HepG2 (cell line): Measurements from ENCODE around the gene IRF2. TPM values are rescaled to one million over a fixed set of nuclear protein-coding genes. Genes with fewer than 3 reads are reported as not detected.

Experiments used
- ATAC-seq: fragments of 200-7000 bp; cut with Tn5 transposase; 3 replicates; pipeline ENCODE4 v1.9.1; 2020; ENCODE audit warnings: mild to moderate bottlenecking, moderate library complexity
- BruUV-seq: library from RNA; stranded (reverse); fragments of 400-500 nt; replicated peaks from 2 replicates; lab custom pipeline; 2021; lab: Mats Ljungman, UMichigan
- CTCF ChIA-PET: fragments of 300-600 bp; formaldehyde crosslinking; extraction: SDS; loops from one replicate; lab custom pipeline; 2021; ENCODE audit warnings: low total read pairs, inconsistent platforms, low intra/inter-chr PET ratio; lab: Yijun Ruan, JAX
- POLR2A ChIA-PET: fragments of 350-600 bp; sonication (Branson Sonifier 250); formaldehyde crosslinking; loops from one replicate; lab custom pipeline; 2020; ENCODE audit warnings: antibody characterized with exemption, inconsistent platforms; lab: Yijun Ruan, JAX
- DNase-seq: peaks from one replicate; pipeline ENCODE4 v3.0.0-alpha.2; 2015; ENCODE audit warnings: low spot score
- FAIRE-seq: peaks from 3 replicates; lab custom pipeline; 2011; peaks lifted over from hg19 to GRCh38; lab: Jason Lieb, UNC
- H2AFZ ChIP-seq: one replicate; pipeline ENCODE4 v1.6.1; 2011; ENCODE audit warnings: low read length, inconsistent platforms
- H3K27ac ChIP-seq: fragments of 300-600 bp; 3 replicates; pipeline ENCODE4 v1.8.0; 2011; ENCODE audit warnings: mixed run types, mild to moderate bottlenecking, mixed read lengths, low read length, inconsistent platforms; ENCODE audit not compliant: insufficient read depth; ENCODE audit errors: extremely low read length
- H3K27me3 ChIP-seq, 2 experiments: fragments of 200-600 bp in 1 of 2; 2 replicates in 1 of 2; 3 replicates in 1 of 2; pipeline versions ENCODE4 v1.6.0 to v1.8.0; 2011; ENCODE audit warnings: low read length in 2 of 2, mild to moderate bottlenecking in 2 of 2, moderate library complexity in 2 of 2, inconsistent platforms in 1 of 2; ENCODE audit not compliant: insufficient read depth in 2 of 2, control insufficient read depth in 1 of 2
- H3K36me3 ChIP-seq, 2 experiments: fragments of 200-600 bp in 1 of 2; replicated peaks in 1 of 2; 2 replicates in 1 of 2; 3 replicates in 1 of 2; pipeline versions ENCODE4 v1.5.1 to v1.8.0; 2011; ENCODE audit warnings: low read length in 2 of 2, inconsistent platforms in 1 of 2; ENCODE audit not compliant: insufficient read depth in 2 of 2, control insufficient read depth in 1 of 2
- H3K4me1 ChIP-seq: 2 replicates; pipeline ENCODE4 v1.5.1; 2012; ENCODE audit warnings: low read length, inconsistent platforms; ENCODE audit not compliant: insufficient read depth
- H3K4me2 ChIP-seq: 2 replicates; pipeline ENCODE4 v1.6.0; 2011; ENCODE audit warnings: low read depth, low read length, inconsistent platforms
- H3K4me3 ChIP-seq, 3 experiments: fragments of 200-600 bp in 1 of 3; sonication (generic), shearing (Covaris generic) in 1 of 3; replicated peaks in 1 of 3; 2 replicates each; pipeline ENCODE4 v1.5.1; 2011 to 2016; ENCODE audit warnings: low read length in 3 of 3, inconsistent platforms in 2 of 3, low read depth in 2 of 3, mild to moderate bottlenecking in 2 of 3, control low read depth in 1 of 3, mixed read lengths in 1 of 3; ENCODE audit not compliant: insufficient read depth in 1 of 3
- H3K79me2 ChIP-seq: one replicate; pipeline ENCODE4 v1.6.1; 2011; ENCODE audit warnings: low read length, inconsistent platforms; ENCODE audit not compliant: insufficient read depth
- H3K9ac ChIP-seq: 2 replicates; pipeline ENCODE4 v1.6.0; 2011; ENCODE audit warnings: mild to moderate bottlenecking, low read depth, low read length, inconsistent platforms; ENCODE audit not compliant: insufficient read depth
- H3K9me3 ChIP-seq: 2 replicates; pipeline ENCODE4 v1.5.1; 2012; ENCODE audit warnings: mild to moderate bottlenecking, low read length
- H4K20me1 ChIP-seq: 2 replicates; pipeline ENCODE4 v1.6.0; 2011; ENCODE audit warnings: inconsistent platforms, mild to moderate bottlenecking, low read length, moderate library complexity; ENCODE audit not compliant: insufficient read depth
- ARID5B ChIP-seq: IDR thresholded peaks from 2 replicates; pipeline ENCODE4 v1.4.0; 2020; ENCODE audit warnings: mild to moderate bottlenecking, missing genetic modification reagents
- PAF1 ChIP-seq: IDR thresholded peaks from 2 replicates; pipeline ENCODE4 v1.6.1; 2016; ENCODE audit warnings: missing genetic modification reagents, missing compliant biosample characterization
- ZFX ChIP-seq: sonication (generic); formaldehyde crosslinking; IDR thresholded peaks from 2 replicates; pipeline ENCODE4 v1.4.0; 2020; ENCODE audit warnings: mild to moderate bottlenecking, low read depth, missing genetic modification reagents, moderate library complexity
- ZNF629 ChIP-seq: sonication (generic); formaldehyde crosslinking; conservative IDR thresholded peaks from 2 replicates; pipeline ENCODE4 v1.5.0; 2020; ENCODE audit warnings: missing genetic modification reagents
- WGBS: methylation state at CpG from one replicate; pipeline ENCODE4 v1.1.6; 2017; ENCODE audit warnings: low lambda C conversion rate; 5-methylcytosine and 5-hydroxymethylcytosine counted together
- in situ Hi-C: cut with HindIII; loops from 2 replicates; pipeline ENCODE4 v1.10.0; 2017; ENCODE audit warnings: low pct_unique_long_range_greater_than_20kb; ENCODE audit not compliant: extremely low pct_ligation_motif_present
- intact Hi-C: fragments of 100-400 bp; cut with micrococcal nuclease; formaldehyde crosslinking; loops from one replicate; pipeline ENCODE4 v1.10.0; 2022; ENCODE audit not compliant: unreplicated experiment
- polyA plus RNA-seq, 8 experiments: library from polyadenylated mRNA; depleted of rRNA in 3 of 8; stranded (reverse) in 7 of 8; unstranded in 1 of 8; fragments of >200 nt; fragmentation: Illumina TruSeq in 4 of 8; extraction: Trizol in 4 of 8; gene quantifications; 2 replicates each; pipeline versions ENCODE4 v1.2.1 to v1.2.3, GENCODE V29; 2011 to 2016; ENCODE audit warnings: low read depth in 4 of 8, missing spikeins in 1 of 8, mixed read lengths in 1 of 8; ENCODE audit not compliant: insufficient read depth in 1 of 8
- total RNA-seq, 5 experiments: library from RNA; depleted of rRNA; stranded (reverse); fragments of >200 nt; fragmentation: Illumina TruSeq; extraction: Trizol; gene quantifications; 2 replicates each; pipeline ENCODE4 v1.2.3, GENCODE V29; 2016; ENCODE audit warnings: low read depth in 1 of 5

Gene IRF2
- total and polyA plus RNA-seq, 2 of the 13 experiments (the other 11 are each of a cell fraction or from before 2014, with no cell fraction given), result 15.5 to 28.8 TPM

DNA sequence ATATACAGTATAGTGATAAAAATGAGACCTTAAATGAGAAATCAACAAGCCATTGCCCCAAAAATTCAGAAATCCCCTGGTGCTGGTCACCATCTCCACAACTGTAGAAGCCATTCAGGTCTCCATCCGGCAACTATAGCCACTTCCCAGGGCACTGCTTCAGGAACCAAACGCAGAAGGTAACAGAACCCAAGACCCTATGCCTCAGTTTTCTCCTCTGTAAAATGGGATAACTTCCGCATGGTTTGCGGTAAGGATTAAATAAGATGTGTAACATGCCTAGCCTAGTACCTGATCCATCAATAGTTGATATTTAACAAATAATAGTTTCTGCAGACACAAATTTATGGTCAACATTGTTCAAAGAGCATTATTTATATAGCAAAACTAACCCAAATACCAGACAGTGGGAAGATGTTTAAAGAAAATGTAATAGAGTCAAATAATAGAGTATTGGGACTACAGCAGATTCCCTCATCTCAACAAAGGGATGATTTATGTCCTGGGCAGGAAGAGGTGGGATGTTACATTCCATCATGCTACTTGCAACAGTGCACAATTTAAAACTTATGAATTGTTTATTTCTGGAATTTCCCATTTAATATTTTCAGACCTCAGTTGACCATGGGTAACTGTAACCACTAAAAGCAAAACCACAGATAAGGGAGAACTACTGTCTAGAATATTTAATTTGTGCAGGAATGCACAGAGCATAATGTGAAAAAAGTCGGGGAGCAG is 30.0 kb downstream of the IRF2 start:
- no TSS peak for BruUV-seq
- WGBS, result 96% methylated on average over 5 of the region's 5 CpGs
- H3K9me3 ChIP-seq, result no peaks in the 10 kb centered on the region
- DNase-seq (no peak), FAIRE-seq (no peak), ATAC-seq (no peak)
- in situ Hi-C loops, result no loop called here
- ChIA-PET POLR2A (interaction anchor here (0.7 kb wide), 1 partner anchor 28 kb away, joined by 3 read pairs; no protein-coding TSS in a partner anchor), CTCF (no interaction called here)
- no peak overlapping the region for H3K27ac ChIP-seq
- H3K79me2 ChIP-seq, result peaks cover 69% of the 10 kb centered on the region
- no peak overlapping the region for H3K4me3 ChIP-seq
- no peak overlapping the region for H2AFZ ChIP-seq
- H3K27me3 ChIP-seq, result no peaks in the 10 kb centered on the region
- intact Hi-C loops, result no loop called here
- H3K36me3 ChIP-seq, result peaks cover 0 to 2% of the 10 kb centered on the region in 2 experiments; a peak in 2 of 5 replicates
- H3K4me1 ChIP-seq, result peaks cover 49% of the 10 kb centered on the region
- H4K20me1 ChIP-seq, result peaks cover 7% of the 10 kb centered on the region; the same call in 1 of the 2 replicates
- H3K4me2 ChIP-seq, result no peak overlapping the region
- TF ChIP-seq ZFX (CRISPR knock-in tag), result no peak
- TF ChIP-seq ARID5B (CRISPR knock-in tag), result no peak
- no peak for TF ChIP-seq PAF1
- TF ChIP-seq ZNF629, result peak; percentile 90
- no peak overlapping the region for H3K9ac ChIP-seq
